ENCODE results near the gene BLVRA. TPM values are rescaled to one million over a fixed set of nuclear protein-coding genes. Genes with fewer than 3 reads are reported as not detected.

Gene BLVRA
- total RNA-seq, 2 experiments from 2014 or later, result 0.91 TPM; not detected in 1

DNA sequence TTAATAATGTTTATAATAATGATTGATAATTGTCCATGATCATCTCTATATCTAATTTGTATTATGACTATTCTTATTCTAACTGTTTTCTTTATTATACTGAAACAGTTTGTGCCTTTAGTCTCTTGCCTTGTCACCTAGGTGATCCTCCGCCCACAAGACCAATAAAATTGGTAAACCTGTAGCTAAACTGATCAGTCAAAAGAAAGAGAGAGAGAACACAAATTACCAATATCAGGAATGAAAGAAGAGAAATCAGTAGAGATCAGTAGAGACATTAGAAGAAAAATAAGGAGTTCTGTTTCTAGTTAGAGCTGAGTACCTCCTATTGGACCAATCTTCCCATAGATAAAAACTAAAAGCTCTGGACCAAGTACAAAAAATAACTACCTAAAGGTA is 23.1 kb upstream of the BLVRA start:
- BruUV-seq (replicated peaks), result no TSS peak
- no peak overlapping the region for H3K4me3 ChIP-seq (ENCODE audit: low read depth, low read length, poor library complexity, severe bottlenecking)
- no peak overlapping the region for H3K4me2 ChIP-seq (ENCODE audit: low read length)
- CTCF ChIA-PET (ENCODE audit: unreplicated experiment), result no interaction called here
- no peak overlapping the region for H3K27ac ChIP-seq (ENCODE audit: low read depth, low read length, poor library complexity, severe bottlenecking)
- peaks cover under 1% of the 10 kb centered on the region for H3K4me1 ChIP-seq (ENCODE audit: insufficient read depth, low read length, poor library complexity, severe bottlenecking)
- no peaks in the 10 kb centered on the region for H3K36me3 ChIP-seq (ENCODE audit: insufficient read depth, low read length)
- DNase-seq (ENCODE audit: low spot score), result no peak
- H2AFZ ChIP-seq (ENCODE audit: low read length), result no peak overlapping the region
- H3K9me3 ChIP-seq (ENCODE audit: low read length), result no peaks in the 10 kb centered on the region
- TF ChIP-seq, protein P1, sequence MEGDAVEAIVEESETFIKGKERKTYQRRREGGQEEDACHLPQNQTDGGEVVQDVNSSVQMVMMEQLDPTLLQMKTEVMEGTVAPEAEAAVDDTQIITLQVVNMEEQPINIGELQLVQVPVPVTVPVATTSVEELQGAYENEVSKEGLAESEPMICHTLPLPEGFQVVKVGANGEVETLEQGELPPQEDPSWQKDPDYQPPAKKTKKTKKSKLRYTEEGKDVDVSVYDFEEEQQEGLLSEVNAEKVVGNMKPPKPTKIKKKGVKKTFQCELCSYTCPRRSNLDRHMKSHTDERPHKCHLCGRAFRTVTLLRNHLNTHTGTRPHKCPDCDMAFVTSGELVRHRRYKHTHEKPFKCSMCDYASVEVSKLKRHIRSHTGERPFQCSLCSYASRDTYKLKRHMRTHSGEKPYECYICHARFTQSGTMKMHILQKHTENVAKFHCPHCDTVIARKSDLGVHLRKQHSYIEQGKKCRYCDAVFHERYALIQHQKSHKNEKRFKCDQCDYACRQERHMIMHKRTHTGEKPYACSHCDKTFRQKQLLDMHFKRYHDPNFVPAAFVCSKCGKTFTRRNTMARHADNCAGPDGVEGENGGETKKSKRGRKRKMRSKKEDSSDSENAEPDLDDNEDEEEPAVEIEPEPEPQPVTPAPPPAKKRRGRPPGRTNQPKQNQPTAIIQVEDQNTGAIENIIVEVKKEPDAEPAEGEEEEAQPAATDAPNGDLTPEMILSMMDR (conservative IDR thresholded peaks at IDR 0.05; ENCODE audit: low read length), result no peak
- TF ChIP-seq EZH2phosphoT487 (IDR thresholded peaks at IDR 0.05; ENCODE audit: borderline replicate concordance, low read depth, low read length), result no peak
- POLR2A ChIA-PET, result no interaction called here
- H3K9me2 ChIP-seq (ENCODE audit: insufficient read depth, low read length), result 0 out of 2 replicates have a peak, but pooled peaks cover 3% of the 10 kb centered on the region
- no peaks in the 10 kb centered on the region for H3K79me2 ChIP-seq (ENCODE audit: insufficient read depth, low read depth, low read length)
- intact Hi-C loops (cut with micrococcal nuclease; ENCODE audit: unreplicated experiment), result no loop called here
- no peaks in the 10 kb centered on the region for H4K20me1 ChIP-seq (ENCODE audit: insufficient read depth, low read length)

DNA sequence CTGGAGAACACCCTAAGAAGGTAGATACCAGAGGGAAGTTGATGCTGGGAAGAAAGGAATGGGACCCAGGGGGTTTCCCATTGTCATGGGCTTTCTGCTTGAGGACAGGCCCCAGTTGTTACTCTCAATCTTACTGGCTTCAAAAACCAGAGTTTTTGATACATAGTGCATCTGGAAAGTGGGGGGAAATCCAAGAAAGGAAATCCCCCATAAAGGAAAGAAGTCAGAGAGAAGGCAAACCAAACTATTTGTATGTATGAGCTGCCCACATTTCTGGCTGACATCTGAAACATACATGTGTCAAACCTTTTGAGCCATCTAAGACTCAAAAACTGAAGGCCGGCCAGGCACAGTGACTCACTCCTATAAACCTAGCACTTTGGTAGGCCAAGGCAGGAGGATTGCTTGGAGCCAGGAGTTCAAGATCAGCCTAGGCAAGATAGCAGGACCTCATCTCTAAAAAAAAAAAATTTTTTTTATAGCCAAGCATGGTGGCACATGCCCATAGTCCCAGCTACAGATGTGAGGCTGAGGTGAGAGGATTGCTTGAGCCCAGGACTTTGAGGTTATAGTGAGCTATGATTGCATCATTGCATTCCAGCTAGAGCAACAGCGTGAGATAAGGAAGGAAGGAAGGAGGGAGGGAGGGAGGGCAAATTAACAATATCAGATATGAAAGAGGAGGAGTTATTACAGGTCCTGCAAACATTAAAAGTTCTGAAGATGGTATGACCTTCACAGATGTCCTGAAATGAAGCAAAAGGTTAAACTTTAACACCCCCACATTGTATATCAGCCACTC is 22.5 kb upstream of the BLVRA start:
- Histone ChIP-seq H3K36me3 (ENCODE audit: insufficient read depth, low read length) (no peaks in the 10 kb centered on the region), H3K4me2 (ENCODE audit: low read length) (no peak overlapping the region), H3K27ac (ENCODE audit: low read depth, low read length, poor library complexity, severe bottlenecking) (no peak overlapping the region), H3K79me2 (ENCODE audit: insufficient read depth, low read depth, low read length) (no peaks in the 10 kb centered on the region), H3K4me1 (ENCODE audit: insufficient read depth, low read length, poor library complexity, severe bottlenecking) (no peaks in the 10 kb centered on the region), H3K9me3 (ENCODE audit: low read length) (no peaks in the 10 kb centered on the region), H4K20me1 (ENCODE audit: insufficient read depth, low read length) (no peaks in the 10 kb centered on the region), H3K4me3 (ENCODE audit: low read depth, low read length, poor library complexity, severe bottlenecking) (no peak overlapping the region), H2AFZ (ENCODE audit: low read length) (no peak overlapping the region), H3K9me2 (ENCODE audit: insufficient read depth, low read length) (0 out of 2 replicates have a peak, but pooled peaks cover 3% of the 10 kb centered on the region)
- ChIA-PET CTCF (ENCODE audit: unreplicated experiment) (no interaction called here), POLR2A (interaction anchor here (0.6 to 1.1 kb wide), 3 partner anchors 13 to 416 kb away, joined by 3 to 10 read pairs (median 3); no protein-coding TSS in a partner anchor)
- TF ChIP-seq, protein P1 (conservative IDR thresholded peaks at IDR 0.05; ENCODE audit: low read length), result no peak
- TF ChIP-seq EZH2phosphoT487 (IDR thresholded peaks at IDR 0.05; ENCODE audit: borderline replicate concordance, low read depth, low read length), result no peak
- DNase-seq (ENCODE audit: low spot score), result no peak
- no TSS peak for BruUV-seq (replicated peaks)
- intact Hi-C loops (cut with micrococcal nuclease; ENCODE audit: unreplicated experiment), result no loop called here

Data from OCI-LY7 (cell line).